Mononuclear cell (primary cell): Measurements from ENCODE around the gene VEPH1. TPM values are rescaled to one million over a fixed set of nuclear protein-coding genes. Genes with fewer than 3 reads are reported as not detected.

Experiments
- H3K27me3 ChIP-seq: 2 replicates; pipeline ENCODE4 v1.6.0; 2011; ENCODE audit warnings: low read length, control low read depth; ENCODE audit not compliant: insufficient read depth
- H3K4me1 ChIP-seq: 2 replicates; pipeline ENCODE4 v1.5.1; 2011; ENCODE audit warnings: mild to moderate bottlenecking, low read length, control low read depth; ENCODE audit not compliant: insufficient read depth
- H3K4me3 ChIP-seq: 2 replicates; pipeline ENCODE4 v1.5.1; 2011; ENCODE audit warnings: mild to moderate bottlenecking, low read length, moderate library complexity
- H3K9me3 ChIP-seq: 2 replicates; pipeline ENCODE4 v1.5.1; 2011; ENCODE audit warnings: low read depth, mild to moderate bottlenecking, control low read depth, low read length
- total RNA-seq: library from RNA; depleted of rRNA; stranded (reverse); fragments of >200 nt; gene quantifications from one replicate; pipeline ENCODE4 v1.2.3, GENCODE V29; 2012

Gene VEPH1
- total RNA-seq, 1 donor = 8.8 TPM

DNA sequence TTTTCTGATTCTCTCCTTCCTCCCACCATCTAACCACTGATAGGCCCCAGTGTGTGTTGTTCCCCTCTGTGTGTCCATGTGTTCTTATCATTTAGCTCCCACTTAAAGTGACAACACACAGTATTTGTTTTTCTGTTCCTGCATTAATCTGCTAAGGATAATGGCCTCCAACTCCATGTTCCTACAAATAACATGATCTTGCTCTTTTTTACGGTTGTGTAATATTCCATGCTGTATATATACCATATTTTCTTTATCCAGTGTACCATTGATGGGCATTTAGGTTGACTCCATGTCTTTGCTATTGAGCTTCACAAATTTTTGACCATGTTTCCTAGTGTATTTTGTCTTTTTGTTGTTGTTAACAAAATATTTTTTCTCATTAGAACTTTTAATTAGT lies 30.6 kb downstream of the VEPH1 start:
- Histone ChIP-seq H3K27me3 (no peaks in the 10 kb centered on the region), H3K9me3 (no peaks in the 10 kb centered on the region), H3K4me3 (no peak overlapping the region), H3K4me1 (peaks cover 13% of the 10 kb centered on the region)

DNA sequence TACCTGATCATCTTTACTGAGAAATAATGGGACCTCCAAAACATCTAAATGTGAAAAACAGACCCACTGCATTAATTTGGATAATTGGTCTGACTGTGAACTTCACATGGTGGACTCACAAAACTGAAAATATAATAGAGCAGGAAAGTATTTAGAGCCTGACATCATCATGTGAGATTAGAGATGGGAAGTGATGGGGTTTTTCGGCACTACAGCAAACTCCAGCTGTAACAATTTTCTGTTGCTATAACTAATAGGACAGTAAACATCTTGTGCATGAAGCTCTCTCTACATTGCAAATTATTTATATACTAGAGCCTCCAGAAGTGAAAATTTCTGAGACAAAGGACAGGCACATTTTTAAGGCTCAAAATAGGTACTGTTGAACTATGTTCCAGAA lies 32.2 kb downstream of the VEPH1 start:
- peaks cover 21% of the 10 kb centered on the region for H3K4me1 ChIP-seq
- H3K27me3 ChIP-seq = no peaks in the 10 kb centered on the region
- H3K9me3 ChIP-seq = no peaks in the 10 kb centered on the region
- no peak overlapping the region for H3K4me3 ChIP-seq

DNA sequence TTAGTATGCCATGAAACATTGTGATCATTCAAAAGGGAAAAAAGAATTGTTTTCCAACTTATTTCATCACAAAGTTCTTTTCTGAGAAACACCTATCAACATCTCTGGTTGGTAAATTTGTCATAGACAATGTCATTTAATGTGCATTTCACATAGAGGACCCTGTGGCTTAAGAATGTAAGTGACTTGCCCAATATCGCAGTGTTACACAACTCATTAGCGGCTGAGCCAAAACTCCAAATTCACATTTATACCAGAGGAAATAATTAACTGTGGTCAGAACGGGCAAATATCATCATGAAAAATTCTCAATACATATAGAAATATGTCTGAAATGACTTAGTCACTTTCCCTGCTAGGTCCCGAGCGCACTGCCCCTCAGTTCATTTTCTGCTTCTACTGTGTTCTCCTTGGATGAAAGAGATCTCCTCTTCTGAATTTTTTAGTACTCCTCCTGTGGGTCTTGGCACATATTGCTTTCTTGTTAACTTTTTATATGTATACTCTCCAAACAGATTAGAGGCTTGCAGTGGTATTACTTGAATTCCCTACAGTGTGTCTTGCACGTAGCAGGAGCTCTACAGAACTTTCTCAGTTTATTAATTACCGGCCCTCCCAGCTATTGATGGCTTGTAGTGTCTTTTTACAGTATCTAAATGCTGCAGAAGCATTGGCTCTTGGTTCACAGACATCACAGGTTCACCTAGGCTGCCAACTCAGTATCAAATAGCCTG lies 33.5 kb downstream of the VEPH1 start:
- peaks cover 21% of the 10 kb centered on the region for H3K4me1 ChIP-seq
- H3K9me3 ChIP-seq = no peaks in the 10 kb centered on the region
- H3K27me3 ChIP-seq = no peaks in the 10 kb centered on the region
- H3K4me3 ChIP-seq = no peak overlapping the region

DNA sequence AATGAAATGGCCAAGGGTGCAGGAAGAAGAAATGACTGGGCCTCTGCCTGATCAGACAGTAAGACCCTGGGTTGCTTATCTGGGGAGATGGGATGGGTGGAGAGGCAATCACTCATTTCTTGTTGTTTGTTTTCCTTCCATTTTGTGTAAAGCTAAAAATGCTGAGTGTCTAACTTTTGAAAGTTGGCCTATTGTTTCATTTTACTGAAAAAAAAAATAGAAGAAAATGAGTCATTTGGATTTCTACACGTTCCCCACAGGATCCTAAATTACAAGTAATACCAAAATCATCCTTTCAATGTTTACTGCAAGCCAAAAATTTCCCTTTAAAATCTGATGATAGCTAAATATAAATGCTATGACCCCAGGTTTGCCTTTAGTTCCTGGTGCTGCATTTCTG lies 36.0 kb downstream of the VEPH1 start:
- no peaks in the 10 kb centered on the region for H3K9me3 ChIP-seq
- H3K4me1 ChIP-seq = peaks cover 21% of the 10 kb centered on the region
- H3K4me3 ChIP-seq = no peak overlapping the region
- no peaks in the 10 kb centered on the region for H3K27me3 ChIP-seq

DNA sequence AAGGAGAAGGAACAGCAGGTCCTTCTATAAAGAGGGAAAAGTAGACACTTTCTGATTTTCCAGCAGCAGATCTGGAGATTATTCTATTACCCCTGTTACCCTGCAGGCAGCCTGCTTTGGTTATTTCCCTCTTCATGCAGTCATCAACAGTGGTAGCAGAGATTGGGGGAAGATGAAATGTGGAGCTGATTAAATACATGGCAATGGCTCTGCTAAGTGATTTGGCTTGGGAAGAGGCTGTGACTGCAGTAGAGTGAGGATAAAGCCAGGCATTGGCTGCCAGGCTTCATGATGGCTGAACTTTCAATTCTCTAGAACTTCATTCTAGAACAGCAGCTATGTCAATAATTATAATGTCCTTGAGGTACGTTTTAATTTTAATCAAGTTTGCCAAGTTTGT lies 37.5 kb downstream of the VEPH1 start:
- H3K27me3 ChIP-seq = no peaks in the 10 kb centered on the region
- peaks cover 21% of the 10 kb centered on the region for H3K4me1 ChIP-seq
- H3K4me3 ChIP-seq = no peak overlapping the region
- no peaks in the 10 kb centered on the region for H3K9me3 ChIP-seq

DNA sequence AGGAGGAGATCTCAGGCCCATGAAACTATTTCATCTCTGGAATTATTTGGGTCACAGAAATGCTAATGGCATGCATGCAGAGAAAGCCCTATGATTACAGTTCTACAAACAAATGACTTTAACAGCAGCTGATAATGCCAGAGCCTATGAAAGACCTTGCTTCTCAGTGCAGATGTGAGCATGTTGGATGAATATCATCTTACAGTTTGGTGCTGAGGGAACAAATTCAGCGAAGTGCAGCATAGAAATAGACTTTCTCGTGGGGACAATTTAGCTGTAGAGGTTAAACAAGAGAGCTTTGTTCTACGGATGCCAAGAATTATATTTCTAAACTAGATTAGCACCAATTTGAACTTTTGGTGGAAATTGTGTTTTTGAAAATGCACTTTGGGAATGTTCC lies 38.9 kb downstream of the VEPH1 start:
- Histone ChIP-seq H3K4me3 (no peak overlapping the region), H3K4me1 (peaks cover 11% of the 10 kb centered on the region), H3K27me3 (no peaks in the 10 kb centered on the region), H3K9me3 (no peaks in the 10 kb centered on the region)

DNA sequence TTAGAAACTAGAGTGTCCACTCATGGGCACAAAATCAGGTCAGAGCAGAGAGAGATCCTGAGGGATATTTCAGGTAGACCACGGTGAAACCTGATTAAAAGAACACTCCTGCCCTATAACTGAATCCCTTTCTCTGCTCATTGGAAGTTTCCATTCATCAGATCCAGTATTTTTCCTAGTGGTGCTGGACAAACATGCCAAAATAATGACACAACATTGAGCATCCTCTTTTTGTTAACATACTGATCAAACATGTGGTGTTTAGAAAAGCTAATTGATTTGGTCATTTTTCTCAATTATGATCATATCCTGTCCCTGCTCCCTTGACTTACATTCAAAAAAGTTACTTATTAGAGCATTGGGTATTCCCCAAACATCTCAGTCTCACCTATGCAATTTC lies 39.4 kb downstream of the VEPH1 start:
- H3K27me3 ChIP-seq = no peaks in the 10 kb centered on the region
- H3K4me3 ChIP-seq = no peak overlapping the region
- peaks cover 8% of the 10 kb centered on the region for H3K4me1 ChIP-seq
- H3K9me3 ChIP-seq = no peaks in the 10 kb centered on the region

DNA sequence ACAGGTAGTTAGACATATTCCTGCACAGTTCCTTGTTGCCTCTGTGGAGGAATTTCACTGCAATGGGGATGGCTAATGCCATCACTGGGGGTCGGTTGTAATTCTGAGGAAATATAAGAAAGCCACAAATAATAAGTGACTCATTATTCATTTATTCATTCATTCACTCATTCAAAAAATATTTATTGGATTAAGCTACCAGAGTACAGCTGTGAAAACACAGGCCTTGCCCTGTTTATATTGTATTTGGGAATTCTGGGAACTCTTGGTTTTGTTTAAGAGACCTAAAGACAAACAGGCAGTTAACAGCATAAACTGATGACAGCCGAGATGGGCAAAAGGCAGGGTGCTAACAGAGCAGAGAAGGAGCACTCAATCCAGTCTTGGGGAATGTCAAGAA lies 43.0 kb downstream of the VEPH1 start:
- H3K9me3 ChIP-seq = no peaks in the 10 kb centered on the region
- no peaks in the 10 kb centered on the region for H3K4me1 ChIP-seq
- no peak overlapping the region for H3K4me3 ChIP-seq
- no peaks in the 10 kb centered on the region for H3K27me3 ChIP-seq

DNA sequence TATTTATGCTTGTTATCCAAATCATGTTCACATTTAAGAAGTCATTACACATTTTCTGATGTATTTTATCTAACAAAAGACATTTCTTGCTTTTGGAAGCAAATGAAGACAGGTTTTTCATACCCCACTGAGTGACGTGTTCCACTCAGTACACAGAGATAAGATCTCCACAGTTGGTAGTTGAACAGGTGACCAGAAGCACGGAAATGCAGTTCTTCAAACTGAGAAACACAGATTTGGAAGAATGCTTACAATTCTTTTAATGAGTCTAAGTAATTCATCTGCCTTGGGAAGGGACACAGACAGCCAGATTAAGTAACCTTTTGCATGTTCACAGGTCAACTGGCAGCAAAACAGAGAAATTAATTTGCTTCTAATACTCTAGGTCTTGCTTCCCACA lies 43.5 kb downstream of the VEPH1 start:
- H3K9me3 ChIP-seq = no peaks in the 10 kb centered on the region
- H3K27me3 ChIP-seq = no peaks in the 10 kb centered on the region
- H3K4me3 ChIP-seq = no peak overlapping the region
- no peaks in the 10 kb centered on the region for H3K4me1 ChIP-seq

DNA sequence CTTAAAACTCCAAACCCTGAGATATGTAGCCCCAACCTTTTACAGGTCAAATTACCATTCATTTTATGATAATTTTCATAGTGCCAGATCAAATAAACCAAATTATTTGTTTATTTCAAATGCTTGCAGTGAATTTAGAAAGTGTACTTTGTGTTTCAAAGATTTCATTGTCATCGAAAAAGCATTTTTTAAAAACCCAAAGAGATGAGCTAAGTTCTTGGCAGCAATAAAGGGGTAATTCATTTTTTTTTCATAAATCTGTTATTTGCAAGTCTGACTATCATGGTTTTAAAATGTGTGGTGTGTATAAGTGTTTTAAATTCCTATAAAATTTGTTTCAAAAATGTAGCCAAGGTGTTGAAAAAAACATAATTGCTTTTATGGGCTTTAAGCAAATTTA lies 49.4 kb downstream of the VEPH1 start:
- no peak overlapping the region for H3K4me3 ChIP-seq
- no peaks in the 10 kb centered on the region for H3K9me3 ChIP-seq
- H3K4me1 ChIP-seq = peaks cover 16% of the 10 kb centered on the region
- H3K27me3 ChIP-seq = no peaks in the 10 kb centered on the region

DNA sequence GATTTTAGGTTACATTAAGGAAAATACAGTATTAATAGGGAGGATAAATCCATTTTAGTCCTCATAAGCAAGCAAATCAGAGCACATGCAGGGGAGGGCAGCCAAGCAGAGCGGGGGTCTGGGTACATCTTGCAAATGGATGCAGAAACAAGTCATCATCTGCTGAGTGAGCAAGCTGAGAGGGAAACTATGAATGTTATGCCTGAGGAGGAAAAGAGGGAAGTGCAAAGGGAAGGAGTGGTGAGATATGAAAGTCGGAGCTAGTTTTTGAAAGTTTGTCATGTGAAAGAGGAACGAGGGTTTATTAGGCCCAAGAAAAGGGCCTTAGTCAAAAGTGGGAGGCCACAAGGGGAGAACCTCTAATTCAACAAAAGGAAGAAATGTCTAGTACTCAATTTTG lies 51.1 kb downstream of the VEPH1 start:
- Histone ChIP-seq H3K9me3 (no peaks in the 10 kb centered on the region), H3K4me1 (peaks cover 16% of the 10 kb centered on the region), H3K4me3 (no peak overlapping the region), H3K27me3 (no peaks in the 10 kb centered on the region)

DNA sequence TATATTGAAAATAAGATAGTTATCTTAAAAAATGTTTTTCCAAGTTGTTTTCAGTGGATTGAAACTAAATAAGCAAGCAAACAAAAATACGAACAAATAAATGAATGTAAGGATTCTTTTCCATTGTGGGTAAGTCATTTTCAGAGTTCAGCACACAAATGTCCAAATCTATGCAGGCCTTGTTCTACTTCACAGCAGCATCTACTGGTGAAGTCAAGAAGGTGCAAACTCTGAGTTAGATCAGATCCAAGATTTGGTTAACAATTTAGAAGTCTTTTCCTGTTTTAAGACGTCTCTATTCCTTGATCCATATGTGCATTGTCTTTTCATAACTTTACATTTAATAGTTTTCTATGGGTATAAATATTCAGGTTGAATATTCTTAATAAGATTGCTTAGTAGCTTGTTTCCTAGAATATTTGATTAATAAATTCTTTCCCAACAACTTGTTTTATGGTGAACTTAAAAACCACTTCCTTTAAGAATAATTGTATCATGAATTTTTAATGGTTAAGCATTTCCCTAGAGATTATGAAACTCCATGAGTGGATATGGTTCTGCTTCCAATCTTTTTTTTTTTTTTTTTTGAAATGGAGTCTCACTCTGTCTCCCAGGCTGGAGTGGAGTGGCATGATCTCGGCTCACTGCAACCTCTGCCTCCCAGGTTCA lies 56.1 kb downstream of the VEPH1 start:
- Histone ChIP-seq H3K9me3 (no peaks in the 10 kb centered on the region), H3K4me3 (no peak overlapping the region), H3K4me1 (peaks cover 20% of the 10 kb centered on the region), H3K27me3 (no peaks in the 10 kb centered on the region)

DNA sequence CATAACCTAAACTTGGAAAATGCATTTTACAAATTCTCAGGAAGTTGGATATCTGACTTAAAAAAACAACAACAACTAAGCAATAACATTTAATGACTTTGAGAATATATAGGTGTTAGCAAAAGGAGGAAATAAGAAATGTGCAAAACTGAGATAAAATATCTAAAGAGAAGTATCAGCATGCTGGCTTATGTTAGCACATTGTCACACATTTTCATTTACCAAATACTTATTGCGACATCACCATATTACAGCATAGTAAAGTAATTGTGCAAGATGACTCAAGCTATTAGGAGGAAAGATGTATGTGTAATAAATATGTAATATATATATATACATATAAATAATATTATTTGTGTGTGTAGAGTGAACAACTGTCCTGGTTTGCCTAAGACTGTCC lies 57.4 kb downstream of the VEPH1 start:
- H3K4me3 ChIP-seq = no peak overlapping the region
- H3K27me3 ChIP-seq = no peaks in the 10 kb centered on the region

DNA sequence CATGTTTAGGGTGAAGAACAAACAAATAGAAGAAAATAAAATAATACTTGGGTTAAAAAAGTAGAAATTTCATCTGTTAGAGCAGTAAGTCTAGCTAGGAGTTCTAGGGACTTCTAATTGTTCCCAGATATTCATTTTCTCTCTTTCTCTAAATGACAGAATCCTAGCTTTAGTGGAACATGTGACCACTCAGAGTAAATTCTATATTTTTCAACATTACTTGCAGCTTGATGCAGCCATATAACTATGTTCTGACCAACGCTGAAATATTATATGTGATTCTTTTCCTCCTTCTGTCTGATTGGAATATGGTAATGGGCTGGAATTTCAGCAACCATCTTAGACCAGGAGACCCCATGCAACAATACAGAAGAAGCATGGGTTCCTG lies 58.4 kb downstream of the VEPH1 start:
- no peak overlapping the region for H3K4me3 ChIP-seq
- no peaks in the 10 kb centered on the region for H3K9me3 ChIP-seq
- peaks cover 14% of the 10 kb centered on the region for H3K4me1 ChIP-seq
- no peaks in the 10 kb centered on the region for H3K27me3 ChIP-seq

More for the DNA sequence above, 57.4 kb downstream of the VEPH1 start:
- H3K9me3 ChIP-seq = no peaks in the 10 kb centered on the region
- H3K4me1 ChIP-seq = peaks cover 14% of the 10 kb centered on the region

DNA sequence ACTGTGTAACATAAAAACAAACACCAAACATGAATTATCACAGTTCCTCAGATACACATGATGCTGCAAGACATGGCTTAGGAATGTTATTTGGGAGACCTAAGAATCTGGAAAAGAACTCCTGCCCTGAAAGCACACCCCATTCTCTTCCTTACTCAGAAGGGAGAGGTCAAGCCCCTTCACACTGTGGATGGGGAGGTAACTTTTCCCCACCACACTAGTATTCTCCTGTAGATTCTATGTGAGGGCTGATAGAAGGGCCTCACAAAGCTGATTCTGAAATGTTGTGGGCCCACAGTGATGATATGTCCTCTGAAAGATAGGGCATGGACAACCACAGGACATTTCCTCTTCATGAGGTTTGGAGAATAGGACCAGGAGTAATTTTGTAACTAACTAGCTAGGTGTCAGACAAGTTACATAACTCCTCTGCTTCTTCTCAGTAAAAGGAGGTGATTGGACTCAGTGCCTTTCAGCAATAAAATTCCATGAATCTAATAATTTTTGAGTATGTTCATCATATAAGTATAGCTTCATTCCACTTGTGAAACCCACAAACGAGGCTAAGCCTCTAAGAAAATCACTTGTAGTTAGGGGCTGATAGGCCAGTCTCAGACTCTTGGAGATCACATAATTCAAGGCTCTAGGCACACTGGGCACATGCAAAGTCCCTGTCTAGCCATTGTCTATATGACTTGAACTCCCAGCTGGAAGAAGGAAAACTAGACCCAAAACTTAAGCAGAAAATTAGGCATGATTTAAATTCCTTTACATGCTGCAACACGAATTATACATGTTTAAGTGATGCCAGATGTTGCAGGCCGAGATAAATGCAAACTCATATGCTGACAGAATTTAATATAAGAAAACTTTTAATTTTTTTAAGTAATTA lies 59.1 kb downstream of the VEPH1 start:
- Histone ChIP-seq H3K27me3 (peaks cover 3% of the 10 kb centered on the region), H3K4me3 (no peak overlapping the region), H3K4me1 (peaks cover 14% of the 10 kb centered on the region), H3K9me3 (no peaks in the 10 kb centered on the region)
